ENCODE results near the gene KCNG2.

KCNG2 gene

DNA sequence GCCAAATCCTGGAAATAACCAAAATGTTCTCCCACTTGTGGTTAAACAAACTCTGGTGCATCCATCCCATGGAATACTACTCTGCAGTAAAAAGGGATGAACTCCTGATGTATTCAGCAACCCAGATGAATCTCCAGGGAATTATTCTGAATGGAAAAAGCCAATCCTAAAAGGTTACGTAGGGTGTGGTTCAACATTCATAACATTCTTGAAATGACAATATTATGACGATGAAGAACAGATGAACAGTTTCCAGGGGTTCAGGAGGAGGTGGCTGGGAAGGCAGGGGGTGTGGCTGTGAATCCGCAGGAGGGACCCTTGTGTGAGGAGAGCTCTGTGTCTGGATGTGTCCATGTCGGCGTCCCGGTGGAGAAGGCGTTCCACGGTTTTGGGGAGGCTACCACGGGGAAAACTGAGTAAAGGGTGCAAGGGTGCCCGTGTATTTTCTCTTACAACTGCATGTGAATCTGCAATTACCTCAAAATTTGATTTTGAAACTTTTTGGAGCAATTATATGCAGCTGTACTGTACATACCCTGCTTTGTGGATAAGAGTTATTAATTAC lies 47.3 kb downstream of the KCNG2 start:
- Histone ChIP-seq H3K9ac (ENCODE audit: low read depth in 1 of 2, low read length in 2 of 2) (no peak overlapping the region), H3K4me1 (ENCODE audit: control insufficient read depth in 2 of 2, insufficient read depth in 2 of 2, low read length in 2 of 2) (no peaks in the 10 kb centered on the region), H3K4me3 (ENCODE audit: low read length in 2 of 2) (no peak overlapping the region), H3K27ac (ENCODE audit: low read depth in 2 of 2, low read length in 2 of 2) (no peak overlapping the region), H3K27me3 (ENCODE audit: control insufficient read depth in 2 of 2, insufficient read depth in 2 of 2, low read length in 2 of 2) (no peaks in the 10 kb centered on the region), H3K36me3 (ENCODE audit: control insufficient read depth in 2 of 2, insufficient read depth in 2 of 2, low read length in 2 of 2) (no peaks in the 10 kb centered on the region), H3K9me3 (ENCODE audit: control insufficient read depth in 2 of 2, low read length in 2 of 2) (no peaks in the 10 kb centered on the region)

DNA sequence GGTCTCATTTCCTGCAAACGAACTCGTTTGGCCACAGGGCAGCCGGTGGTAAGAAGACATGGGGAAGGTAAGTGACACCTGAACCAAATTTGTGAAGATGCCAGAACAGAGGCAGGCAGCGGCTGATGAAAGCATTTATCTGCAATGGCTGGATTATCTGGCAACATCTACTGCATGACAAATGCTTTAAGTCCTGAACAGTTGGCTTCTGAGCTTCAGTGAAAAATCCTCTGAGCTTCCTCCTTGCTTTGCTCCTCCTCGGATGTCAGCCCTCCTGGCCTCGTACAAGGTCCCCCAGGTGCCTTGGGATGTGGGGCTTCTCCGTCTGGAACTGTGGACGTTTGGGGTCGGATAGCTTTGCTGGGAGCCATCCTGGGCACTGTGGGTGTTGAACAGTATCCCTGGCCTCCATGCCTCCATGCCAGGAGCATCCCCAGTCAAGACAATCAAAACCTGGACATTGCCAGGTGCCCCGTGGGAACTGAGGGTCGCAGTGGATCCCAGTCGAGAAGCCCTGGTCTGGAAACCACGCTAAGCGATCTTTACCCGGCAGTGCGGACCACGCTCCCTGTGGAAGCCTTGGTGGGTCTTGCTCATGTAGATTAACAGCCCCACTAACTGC lies 49.3 kb downstream of the KCNG2 start:
- no peak overlapping the region for H3K4me3 ChIP-seq (ENCODE audit: low read length in 2 of 2)
- H3K4me1 ChIP-seq (ENCODE audit: control insufficient read depth in 2 of 2, insufficient read depth in 2 of 2, low read length in 2 of 2) = no peaks in the 10 kb centered on the region
- peaks cover 0 to 3% of the 10 kb centered on the region in 2 donors for H3K27me3 ChIP-seq (ENCODE audit: control insufficient read depth in 2 of 2, insufficient read depth in 2 of 2, low read length in 2 of 2)
- no peaks in the 10 kb centered on the region for H3K36me3 ChIP-seq (ENCODE audit: control insufficient read depth in 2 of 2, insufficient read depth in 2 of 2, low read length in 2 of 2)
- no peak overlapping the region for H3K9ac ChIP-seq (ENCODE audit: low read depth in 1 of 2, low read length in 2 of 2)
- no peaks in the 10 kb centered on the region for H3K9me3 ChIP-seq (ENCODE audit: control insufficient read depth in 2 of 2, low read length in 2 of 2)
- no peak overlapping the region for H3K27ac ChIP-seq (ENCODE audit: low read depth in 2 of 2, low read length in 2 of 2)

GRCh38 chr18:79847606-79848293 lies 50.0 kb downstream of the KCNG2 start:
- H3K9ac ChIP-seq (ENCODE audit: low read depth in 1 of 2, low read length in 2 of 2) = no peak overlapping the region
- no peak overlapping the region for H3K4me3 ChIP-seq (ENCODE audit: low read length in 2 of 2)
- no peaks in the 10 kb centered on the region for H3K36me3 ChIP-seq (ENCODE audit: control insufficient read depth in 2 of 2, insufficient read depth in 2 of 2, low read length in 2 of 2)
- H3K27me3 ChIP-seq (ENCODE audit: control insufficient read depth in 2 of 2, insufficient read depth in 2 of 2, low read length in 2 of 2) = peaks cover 0 to 3% of the 10 kb centered on the region in 2 donors
- no peaks in the 10 kb centered on the region for H3K4me1 ChIP-seq (ENCODE audit: control insufficient read depth in 2 of 2, insufficient read depth in 2 of 2, low read length in 2 of 2)
- no peaks in the 10 kb centered on the region for H3K9me3 ChIP-seq (ENCODE audit: control insufficient read depth in 2 of 2, low read length in 2 of 2)
- no peak overlapping the region for H3K27ac ChIP-seq (ENCODE audit: low read depth in 2 of 2, low read length in 2 of 2)

DNA sequence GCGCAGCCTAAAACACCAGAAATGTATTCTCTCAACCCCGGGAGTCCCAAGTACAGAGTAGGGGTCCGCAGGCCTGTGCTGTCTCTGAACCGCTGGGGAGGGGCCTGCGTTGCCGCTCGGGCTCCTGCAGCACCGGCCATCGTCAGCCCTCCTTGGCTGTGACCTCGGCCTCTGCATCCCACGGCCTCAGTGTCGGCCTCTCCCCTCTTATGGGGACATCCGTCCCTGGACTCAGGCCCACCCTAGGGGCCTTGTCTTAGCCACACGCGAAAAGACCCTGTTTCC lies 50.5 kb downstream of the KCNG2 start:
- no peak overlapping the region for H3K27ac ChIP-seq (ENCODE audit: low read depth in 2 of 2, low read length in 2 of 2)
- no peaks in the 10 kb centered on the region for H3K4me1 ChIP-seq (ENCODE audit: control insufficient read depth in 2 of 2, insufficient read depth in 2 of 2, low read length in 2 of 2)
- H3K36me3 ChIP-seq (ENCODE audit: control insufficient read depth in 2 of 2, insufficient read depth in 2 of 2, low read length in 2 of 2) = no peaks in the 10 kb centered on the region
- H3K27me3 ChIP-seq (ENCODE audit: control insufficient read depth in 2 of 2, insufficient read depth in 2 of 2, low read length in 2 of 2) = peaks cover 0 to 3% of the 10 kb centered on the region in 2 donors
- H3K9ac ChIP-seq (ENCODE audit: low read depth in 1 of 2, low read length in 2 of 2) = no peak overlapping the region
- no peak overlapping the region for H3K4me3 ChIP-seq (ENCODE audit: low read length in 2 of 2)
- no peaks in the 10 kb centered on the region for H3K9me3 ChIP-seq (ENCODE audit: control insufficient read depth in 2 of 2, low read length in 2 of 2)

GRCh38 chr18:79848579-79849327 lies 51.0 kb downstream of the KCNG2 start:
- no peak overlapping the region for H3K9ac ChIP-seq (ENCODE audit: low read depth in 1 of 2, low read length in 2 of 2)

DNA sequence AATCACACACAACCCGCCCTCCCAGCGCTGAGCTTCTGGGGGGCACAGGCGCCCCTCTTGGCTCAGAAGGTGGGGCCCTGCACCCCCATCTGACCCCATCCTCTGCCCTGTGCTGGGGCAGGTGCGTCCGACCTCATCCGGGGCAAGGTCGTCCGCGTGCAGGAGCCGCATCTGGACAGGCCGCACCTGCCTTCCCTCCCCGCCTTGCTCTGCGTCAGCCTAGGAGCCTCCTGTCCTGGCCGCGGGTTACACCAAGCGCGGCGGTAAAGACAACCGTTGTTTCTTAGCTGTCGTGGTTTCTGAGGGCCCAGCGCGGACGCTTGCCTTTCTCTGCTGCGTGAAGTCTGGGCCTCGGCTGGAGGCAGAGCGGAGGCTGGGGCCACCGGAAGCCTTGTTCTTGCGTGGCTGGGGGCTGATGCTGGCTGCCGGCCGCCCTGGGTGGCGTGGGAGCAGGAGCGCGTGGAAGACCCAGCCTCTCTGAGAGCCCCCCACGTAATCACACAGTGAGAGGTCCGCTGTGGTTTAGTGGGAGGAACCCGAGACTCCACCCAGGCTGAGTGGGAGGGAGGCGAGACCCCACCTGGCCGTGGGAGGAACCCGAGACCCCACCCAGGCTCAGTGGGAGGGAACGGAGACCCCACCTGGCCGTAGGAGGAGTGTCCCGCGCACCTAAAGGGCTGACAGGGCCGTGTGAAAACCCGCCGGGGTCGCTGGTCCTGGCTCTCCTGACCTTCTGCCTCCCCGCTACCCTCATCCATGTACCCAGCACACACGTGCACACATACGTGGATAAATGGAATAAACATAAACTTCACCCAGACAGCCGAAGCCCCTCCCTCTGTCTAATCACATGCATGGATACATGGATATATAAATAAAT lies 51.8 kb downstream of the KCNG2 start:
- H3K27me3 ChIP-seq (ENCODE audit: control insufficient read depth in 2 of 2, insufficient read depth in 2 of 2, low read length in 2 of 2) = peaks cover 0 to 3% of the 10 kb centered on the region in 2 donors
- no peaks in the 10 kb centered on the region for H3K36me3 ChIP-seq (ENCODE audit: control insufficient read depth in 2 of 2, insufficient read depth in 2 of 2, low read length in 2 of 2)
- H3K9ac ChIP-seq (ENCODE audit: low read depth in 1 of 2, low read length in 2 of 2) = no peak overlapping the region
- no peaks in the 10 kb centered on the region for H3K9me3 ChIP-seq (ENCODE audit: control insufficient read depth in 2 of 2, low read length in 2 of 2)
- H3K27ac ChIP-seq (ENCODE audit: low read depth in 2 of 2, low read length in 2 of 2) = no peak overlapping the region
- H3K4me3 ChIP-seq (ENCODE audit: low read length in 2 of 2) = no peak overlapping the region
- H3K4me1 ChIP-seq (ENCODE audit: control insufficient read depth in 2 of 2, insufficient read depth in 2 of 2, low read length in 2 of 2) = no peaks in the 10 kb centered on the region

More at GRCh38 chr18:79848579-79849327, 51.0 kb downstream of the KCNG2 start:
- H3K4me1 ChIP-seq (ENCODE audit: control insufficient read depth in 2 of 2, insufficient read depth in 2 of 2, low read length in 2 of 2) = no peaks in the 10 kb centered on the region
- H3K27ac ChIP-seq (ENCODE audit: low read depth in 2 of 2, low read length in 2 of 2) = no peak overlapping the region
- no peaks in the 10 kb centered on the region for H3K9me3 ChIP-seq (ENCODE audit: control insufficient read depth in 2 of 2, low read length in 2 of 2)
- H3K27me3 ChIP-seq (ENCODE audit: control insufficient read depth in 2 of 2, insufficient read depth in 2 of 2, low read length in 2 of 2) = peaks cover 0 to 3% of the 10 kb centered on the region in 2 donors
- no peak overlapping the region for H3K4me3 ChIP-seq (ENCODE audit: low read length in 2 of 2)
- H3K36me3 ChIP-seq (ENCODE audit: control insufficient read depth in 2 of 2, insufficient read depth in 2 of 2, low read length in 2 of 2) = no peaks in the 10 kb centered on the region

GRCh38 chr18:79850731-79851130 lies 53.0 kb downstream of the KCNG2 start:
- Histone ChIP-seq H3K27me3 (ENCODE audit: control insufficient read depth in 2 of 2, insufficient read depth in 2 of 2, low read length in 2 of 2) (peaks cover 0 to 3% of the 10 kb centered on the region in 2 donors), H3K27ac (ENCODE audit: low read depth in 2 of 2, low read length in 2 of 2) (no peak overlapping the region), H3K36me3 (ENCODE audit: control insufficient read depth in 2 of 2, insufficient read depth in 2 of 2, low read length in 2 of 2) (no peaks in the 10 kb centered on the region), H3K9ac (ENCODE audit: low read depth in 1 of 2, low read length in 2 of 2) (no peak overlapping the region), H3K4me3 (ENCODE audit: low read length in 2 of 2) (no peak overlapping the region), H3K4me1 (ENCODE audit: control insufficient read depth in 2 of 2, insufficient read depth in 2 of 2, low read length in 2 of 2) (no peaks in the 10 kb centered on the region), H3K9me3 (ENCODE audit: control insufficient read depth in 2 of 2, low read length in 2 of 2) (no peaks in the 10 kb centered on the region)

DNA sequence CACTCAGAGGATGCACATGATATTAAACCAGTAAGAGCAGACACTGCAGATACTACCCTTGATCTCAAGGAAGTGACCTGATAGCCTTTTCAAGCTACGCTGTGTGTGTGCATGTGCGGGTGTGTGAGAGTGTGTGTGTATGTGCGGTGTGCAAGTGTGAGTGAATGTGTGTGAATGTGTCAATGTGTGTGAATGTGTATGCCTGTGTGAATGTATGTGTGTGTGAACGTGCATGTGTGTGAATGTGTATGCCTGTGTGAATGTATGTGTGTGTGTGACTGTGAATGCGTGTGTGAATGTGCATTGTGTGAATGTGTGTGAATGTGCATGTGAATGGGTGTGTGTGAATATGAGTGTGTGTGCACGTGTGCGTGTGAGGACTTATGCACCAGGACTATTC lies 53.8 kb downstream of the KCNG2 start:
- Histone ChIP-seq H3K9me3 (ENCODE audit: control insufficient read depth in 2 of 2, low read length in 2 of 2) (no peaks in the 10 kb centered on the region), H3K4me3 (ENCODE audit: low read length in 2 of 2) (no peak overlapping the region), H3K9ac (ENCODE audit: low read depth in 1 of 2, low read length in 2 of 2) (no peak overlapping the region), H3K27me3 (ENCODE audit: control insufficient read depth in 2 of 2, insufficient read depth in 2 of 2, low read length in 2 of 2) (peaks cover 3 to 5% of the 10 kb centered on the region in 2 donors), H3K4me1 (ENCODE audit: control insufficient read depth in 2 of 2, insufficient read depth in 2 of 2, low read length in 2 of 2) (peaks cover 0 to 2% of the 10 kb centered on the region in 2 donors), H3K36me3 (ENCODE audit: control insufficient read depth in 2 of 2, insufficient read depth in 2 of 2, low read length in 2 of 2) (no peaks in the 10 kb centered on the region), H3K27ac (ENCODE audit: low read depth in 2 of 2, low read length in 2 of 2) (no peak overlapping the region)

- Histone ChIP-seq H3K9ac (ENCODE audit: low read depth in 1 of 2, low read length in 2 of 2) (no peak overlapping the region), H3K4me1 (ENCODE audit: control insufficient read depth in 2 of 2, insufficient read depth in 2 of 2, low read length in 2 of 2) (peaks cover 0 to 3% of the 10 kb centered on the region in 2 donors), H3K27ac (ENCODE audit: low read depth in 2 of 2, low read length in 2 of 2) (no peak overlapping the region), H3K27me3 (ENCODE audit: control insufficient read depth in 2 of 2, insufficient read depth in 2 of 2, low read length in 2 of 2) (peaks cover 4 to 6% of the 10 kb centered on the region in 2 donors), H3K9me3 (ENCODE audit: control insufficient read depth in 2 of 2, low read length in 2 of 2) (no peaks in the 10 kb centered on the region), H3K4me3 (ENCODE audit: low read length in 2 of 2) (no peak overlapping the region), H3K36me3 (ENCODE audit: control insufficient read depth in 2 of 2, insufficient read depth in 2 of 2, low read length in 2 of 2) (no peaks in the 10 kb centered on the region)
Observed at GRCh38 chr18:79851950-79852349, 54.2 kb downstream of the KCNG2 start.

Measured in mucosa of rectum (tissue), 2 donors.